D721Med (cell line): ENCODE measurements around the gene APOBEC3H.

Source experiments
- DNase-seq: peaks from one replicate; pipeline ENCODE4 v3.0.0; 2011; ENCODE audit warnings: low spot score; ENCODE audit not compliant: insufficient read length
- FAIRE-seq: peaks from 2 replicates; lab custom pipeline; 2011; peaks lifted over from hg19 to GRCh38; lab: Jason Lieb, UNC
- TF ChIP-seq, protein P1 (sequence below): IDR thresholded peaks from 2 replicates; pipeline ENCODE4 v1.5.1; 2012; ENCODE audit warnings: mild to moderate bottlenecking, control low read depth; ENCODE audit not compliant: insufficient read depth; ENCODE audit errors: missing control alignments

Gene APOBEC3H

GRCh38 chr22:39150848-39151215, 53.8 kb downstream of the APOBEC3H start:
- FAIRE-seq (no peak), DNase-seq (no peak)
- TF ChIP-seq, protein P1, sequence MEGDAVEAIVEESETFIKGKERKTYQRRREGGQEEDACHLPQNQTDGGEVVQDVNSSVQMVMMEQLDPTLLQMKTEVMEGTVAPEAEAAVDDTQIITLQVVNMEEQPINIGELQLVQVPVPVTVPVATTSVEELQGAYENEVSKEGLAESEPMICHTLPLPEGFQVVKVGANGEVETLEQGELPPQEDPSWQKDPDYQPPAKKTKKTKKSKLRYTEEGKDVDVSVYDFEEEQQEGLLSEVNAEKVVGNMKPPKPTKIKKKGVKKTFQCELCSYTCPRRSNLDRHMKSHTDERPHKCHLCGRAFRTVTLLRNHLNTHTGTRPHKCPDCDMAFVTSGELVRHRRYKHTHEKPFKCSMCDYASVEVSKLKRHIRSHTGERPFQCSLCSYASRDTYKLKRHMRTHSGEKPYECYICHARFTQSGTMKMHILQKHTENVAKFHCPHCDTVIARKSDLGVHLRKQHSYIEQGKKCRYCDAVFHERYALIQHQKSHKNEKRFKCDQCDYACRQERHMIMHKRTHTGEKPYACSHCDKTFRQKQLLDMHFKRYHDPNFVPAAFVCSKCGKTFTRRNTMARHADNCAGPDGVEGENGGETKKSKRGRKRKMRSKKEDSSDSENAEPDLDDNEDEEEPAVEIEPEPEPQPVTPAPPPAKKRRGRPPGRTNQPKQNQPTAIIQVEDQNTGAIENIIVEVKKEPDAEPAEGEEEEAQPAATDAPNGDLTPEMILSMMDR, result no peak

DNA sequence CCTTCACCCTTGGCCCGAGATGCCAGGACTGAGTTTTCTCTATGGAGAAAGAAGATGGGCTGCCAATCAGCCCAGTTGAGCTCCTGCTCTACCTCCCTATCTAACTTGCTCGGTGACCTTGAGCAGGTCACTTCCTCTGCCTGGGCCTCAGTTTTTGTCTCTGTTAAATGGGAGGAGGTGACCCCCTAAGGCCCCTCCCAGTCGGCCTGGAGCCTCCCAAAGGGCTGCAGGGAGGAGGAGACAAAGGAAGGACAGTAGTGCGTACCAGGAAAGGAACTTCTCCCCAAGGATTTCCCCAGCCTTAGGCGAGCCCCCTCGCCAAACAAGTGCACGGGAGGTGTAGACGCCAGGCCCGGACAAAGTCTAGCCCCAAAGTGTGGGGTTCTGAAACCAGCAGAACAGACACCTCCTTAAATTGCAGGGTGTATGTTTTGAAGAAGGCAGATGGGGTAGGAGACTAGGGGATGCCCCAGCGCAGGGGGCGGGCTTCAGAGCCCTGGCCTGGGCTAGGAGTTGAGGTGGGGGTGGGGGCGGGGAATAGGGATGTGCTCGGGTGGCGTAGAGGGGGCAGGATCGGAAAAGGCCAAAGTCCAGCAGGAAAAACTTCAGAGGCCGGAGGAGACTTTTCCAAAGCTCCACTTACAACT, 54.4 kb downstream of the APOBEC3H start:
- FAIRE-seq (no peak), DNase-seq (no peak)
- TF ChIP-seq, protein P1, result no peak

- DNase-seq (no peak), FAIRE-seq (no peak)
- TF ChIP-seq, protein P1, result no peak
These were observed 55.0 kb downstream of the APOBEC3H start for GRCh38 chr22:39152024-39152510.

- no peak for FAIRE-seq
- TF ChIP-seq, protein P1, result no peak
- peak; percentile 71 for DNase-seq
These were observed 55.6 kb downstream of the APOBEC3H start, which contains the start of gene CBX7 for GRCh38 chr22:39152511-39153219. Gene CBX7 (minus strand): TSS chr22:39152680. CDS start chr22:39152444, 236 bp downstream.

DNA sequence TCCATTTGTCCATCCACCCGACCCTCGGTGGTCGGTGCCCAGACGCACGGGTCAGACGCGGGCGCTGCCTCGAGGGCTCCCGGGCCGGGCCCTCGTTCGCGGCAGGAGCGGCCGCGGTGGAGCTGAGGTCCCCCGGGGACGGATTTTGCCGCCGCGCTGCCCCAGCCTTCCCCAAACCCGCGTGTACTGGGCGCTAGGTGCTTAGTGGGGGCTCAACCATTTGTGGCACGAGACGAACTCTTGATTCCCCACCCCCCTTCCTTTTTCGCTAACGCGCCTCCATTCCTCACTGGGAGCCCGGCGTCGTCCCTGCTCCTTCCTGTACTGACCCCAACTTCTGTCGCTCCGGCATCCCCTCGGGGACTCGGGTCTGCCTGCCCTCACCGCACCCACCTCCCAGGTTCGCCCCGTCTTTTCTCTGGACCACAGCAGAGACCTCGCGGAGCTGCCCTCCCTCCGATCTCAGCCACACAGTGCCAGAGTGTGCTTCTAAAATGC, 56.2 kb downstream of the APOBEC3H start:
- TF ChIP-seq, protein P1, result no peak
- no peak for FAIRE-seq
- DNase-seq, result no peak
